Sigmoid colon (tissue), 7 donors: ENCODE measurements around the gene RAB3IL1. TPM values are rescaled to one million over a fixed set of nuclear protein-coding genes. Genes with fewer than 3 reads are reported as not detected.

ENCODE experiments used
- DNase-seq: peaks from one replicate; pipeline ENCODE4 v3.0.0-alpha.2; 2019
- H3K27ac ChIP-seq, 4 donors: fragments of 200-600 bp; sonication (generic); one replicate each; pipeline ENCODE4 v1.5.1; 2016 to 2019; ENCODE audit warnings: mild to moderate bottlenecking in 1 of 4
- H3K27me3 ChIP-seq, 3 donors: fragments of 200-600 bp; sonication (generic); one replicate each; pipeline ENCODE4 v1.5.1; 2019; ENCODE audit warnings: mild to moderate bottlenecking in 1 of 3
- H3K36me3 ChIP-seq, 4 donors: fragments of 200-600 bp; sonication (generic); one replicate each; pipeline ENCODE4 v1.5.1; 2016 to 2019
- H3K4me1 ChIP-seq, 4 donors: fragments of 200-600 bp; sonication (generic); one replicate each; pipeline ENCODE4 v1.5.1; 2017 to 2019
- H3K4me3 ChIP-seq, 4 donors: fragments of 200-600 bp; sonication (generic); one replicate each; pipeline ENCODE4 v1.5.1; 2017 to 2019; ENCODE audit warnings: mild to moderate bottlenecking in 2 of 4, moderate library complexity in 1 of 4
- H3K9me3 ChIP-seq, 4 donors: fragments of 200-600 bp in 3 of 4; sonication (generic) in 3 of 4; one replicate each; pipeline versions ENCODE4 v1.5.1 to v1.6.1; 2013 to 2019
- EP300 ChIP-seq, 4 donors: sonication (generic); formaldehyde crosslinking; IDR thresholded peaks; one replicate each; pipeline ENCODE4 v1.6.1; 2017; ENCODE audit warnings: antibody characterized with exemption in 4 of 4
- POLR2A ChIP-seq, 2 donors: fragments of 450-650 bp; IDR thresholded peaks; one replicate each; pipeline ENCODE4 v1.6.1; 2016; ENCODE audit warnings: antibody characterized with exemption in 2 of 2, mild to moderate bottlenecking in 2 of 2, moderate library complexity in 2 of 2
- POLR2AphosphoS5 ChIP-seq, 4 donors: sonication (generic); formaldehyde crosslinking; IDR thresholded peaks; one replicate each; pipeline ENCODE4 v1.6.1; 2017; ENCODE audit warnings: antibody characterized with exemption in 4 of 4
- WGBS, 2 donors: extraction: QIAGEN DNeasy Blood & Tissue Kit; methylation state at CpG; one replicate each; pipeline ENCODE4 v1.1.7; 2013; 5-methylcytosine and 5-hydroxymethylcytosine counted together
- intact Hi-C: fragments of 100-400 bp; cut with DNase I; formaldehyde crosslinking; loops from one replicate; pipeline ENCODE4 v1.15.1; 2023
- polyA plus RNA-seq, 3 donors: library from polyadenylated mRNA; stranded (reverse); fragments of 200-250 nt; gene quantifications; one replicate each; pipeline ENCODE4 v1.2.3, GENCODE V29; 2013
- small RNA-seq, 3 donors: library from RNA; depleted of rRNA; stranded (forward); fragments of <200 nt; gene quantifications; one replicate each; pipeline ENCODE3, GENCODE V24; 2016
- total RNA-seq, 4 donors: library from RNA; depleted of rRNA; stranded (reverse); fragments of >200 nt; gene quantifications; one replicate each; pipeline ENCODE4 v1.1.0, GENCODE V29; 2016
- TF ChIP-seq, protein P1 (sequence below), 4 experiments: fragments of 450-650 bp in 3 of 4; fragments of 200-600 bp in 1 of 4; IDR thresholded peaks; one replicate each; pipeline ENCODE4 v1.5.1; 2016 to 2019; ENCODE audit warnings: antibody characterized with exemption in 4 of 4, mild to moderate bottlenecking in 3 of 4, moderate library complexity in 2 of 4
- donor health status: healthy with polysubstance abuse.
- donor health status: Bipolar disorder and iron deficiency.
- donor health status: healthy.

Gene RAB3IL1
- total and polyA plus RNA-seq, 7 donors = 5.1 to 23.7 (median 18.0) TPM

DNA sequence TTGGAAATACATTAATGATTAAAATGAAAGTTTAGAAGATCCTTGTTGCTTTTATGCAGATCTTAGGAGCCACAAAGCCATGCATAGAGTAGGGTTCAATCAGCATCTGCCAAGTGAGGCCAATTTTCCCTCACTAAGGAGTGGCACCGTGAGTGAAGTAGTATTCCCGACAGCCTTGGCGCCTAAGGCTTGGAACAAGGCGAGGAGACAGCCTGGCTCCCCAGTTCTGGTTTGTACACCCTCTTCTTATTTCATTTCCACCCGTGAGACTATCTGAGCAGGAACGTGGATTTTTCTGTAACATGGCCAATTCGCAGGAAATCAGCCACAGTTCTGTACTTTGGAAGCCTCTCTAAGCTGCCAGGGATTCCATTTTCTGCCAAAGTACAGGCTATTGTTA is 66.7 kb downstream of the RAB3IL1 start:
- peak overlapping the region in 1 of 4 donors; percentile 8 for H3K27ac ChIP-seq
- TF ChIP-seq, protein P1, sequence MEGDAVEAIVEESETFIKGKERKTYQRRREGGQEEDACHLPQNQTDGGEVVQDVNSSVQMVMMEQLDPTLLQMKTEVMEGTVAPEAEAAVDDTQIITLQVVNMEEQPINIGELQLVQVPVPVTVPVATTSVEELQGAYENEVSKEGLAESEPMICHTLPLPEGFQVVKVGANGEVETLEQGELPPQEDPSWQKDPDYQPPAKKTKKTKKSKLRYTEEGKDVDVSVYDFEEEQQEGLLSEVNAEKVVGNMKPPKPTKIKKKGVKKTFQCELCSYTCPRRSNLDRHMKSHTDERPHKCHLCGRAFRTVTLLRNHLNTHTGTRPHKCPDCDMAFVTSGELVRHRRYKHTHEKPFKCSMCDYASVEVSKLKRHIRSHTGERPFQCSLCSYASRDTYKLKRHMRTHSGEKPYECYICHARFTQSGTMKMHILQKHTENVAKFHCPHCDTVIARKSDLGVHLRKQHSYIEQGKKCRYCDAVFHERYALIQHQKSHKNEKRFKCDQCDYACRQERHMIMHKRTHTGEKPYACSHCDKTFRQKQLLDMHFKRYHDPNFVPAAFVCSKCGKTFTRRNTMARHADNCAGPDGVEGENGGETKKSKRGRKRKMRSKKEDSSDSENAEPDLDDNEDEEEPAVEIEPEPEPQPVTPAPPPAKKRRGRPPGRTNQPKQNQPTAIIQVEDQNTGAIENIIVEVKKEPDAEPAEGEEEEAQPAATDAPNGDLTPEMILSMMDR (IDR thresholded peaks at IDR 0.05) = no peak
- TF ChIP-seq POLR2A (IDR thresholded peaks at IDR 0.05) = no peak
- no peak for TF ChIP-seq POLR2AphosphoS5 (IDR thresholded peaks at IDR 0.05)
- no peak for TF ChIP-seq EP300 (IDR thresholded peaks at IDR 0.05)
- no peak overlapping the region for H3K4me3 ChIP-seq
- H3K27me3 ChIP-seq = no peaks in the 10 kb centered on the region
- DNase-seq = no peak
- 56 to 86% methylated on average over 7 of the region's 7 CpGs for WGBS, 2 donors
- no peaks in the 10 kb centered on the region for H3K9me3 ChIP-seq
- H3K36me3 ChIP-seq = peaks cover 0 to 69% (median 10%) of the 10 kb centered on the region in 4 donors
- intact Hi-C loops = no loop called here
- H3K4me1 ChIP-seq = peaks cover 0 to 7% (median 0%) of the 10 kb centered on the region in 4 donors

DNA sequence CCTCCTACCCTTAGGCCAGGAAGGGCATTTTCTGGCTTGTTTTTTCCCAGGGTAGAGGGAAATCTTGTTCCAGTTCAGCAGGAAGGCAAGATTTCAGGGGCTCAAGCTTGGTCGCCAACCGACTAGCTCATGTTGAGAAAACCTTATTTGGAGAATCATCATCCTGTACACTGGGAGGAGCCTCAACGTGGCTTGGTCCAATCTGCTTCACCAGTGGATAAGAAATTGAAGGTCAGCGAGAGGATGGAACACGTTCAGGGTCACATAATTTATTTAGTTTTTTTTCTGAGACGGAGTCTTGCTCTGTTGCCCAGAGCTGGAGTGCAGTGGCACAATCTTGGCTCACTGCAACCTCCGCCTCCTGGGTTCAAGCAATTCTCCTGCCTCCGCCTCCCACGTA is 68.7 kb downstream of the RAB3IL1 start:
- H3K4me3 ChIP-seq = no peak overlapping the region
- H3K36me3 ChIP-seq = peaks cover 0 to 77% (median 8%) of the 10 kb centered on the region in 4 donors
- intact Hi-C loops = no loop called here
- H3K9me3 ChIP-seq = no peaks in the 10 kb centered on the region
- no peak for TF ChIP-seq POLR2A (IDR thresholded peaks at IDR 0.05)
- TF ChIP-seq POLR2AphosphoS5 (IDR thresholded peaks at IDR 0.05) = no peak
- no peak for TF ChIP-seq EP300 (IDR thresholded peaks at IDR 0.05)
- TF ChIP-seq, protein P1 (IDR thresholded peaks at IDR 0.05) = no peak
- no peak for DNase-seq
- 92 to 96% methylated on average over 9 of the region's 9 CpGs for WGBS, 2 donors
- H3K27ac ChIP-seq = no peak overlapping the region
- H3K4me1 ChIP-seq = peaks cover 0 to 3% (median 0%) of the 10 kb centered on the region in 4 donors
- H3K27me3 ChIP-seq = no peaks in the 10 kb centered on the region

DNA sequence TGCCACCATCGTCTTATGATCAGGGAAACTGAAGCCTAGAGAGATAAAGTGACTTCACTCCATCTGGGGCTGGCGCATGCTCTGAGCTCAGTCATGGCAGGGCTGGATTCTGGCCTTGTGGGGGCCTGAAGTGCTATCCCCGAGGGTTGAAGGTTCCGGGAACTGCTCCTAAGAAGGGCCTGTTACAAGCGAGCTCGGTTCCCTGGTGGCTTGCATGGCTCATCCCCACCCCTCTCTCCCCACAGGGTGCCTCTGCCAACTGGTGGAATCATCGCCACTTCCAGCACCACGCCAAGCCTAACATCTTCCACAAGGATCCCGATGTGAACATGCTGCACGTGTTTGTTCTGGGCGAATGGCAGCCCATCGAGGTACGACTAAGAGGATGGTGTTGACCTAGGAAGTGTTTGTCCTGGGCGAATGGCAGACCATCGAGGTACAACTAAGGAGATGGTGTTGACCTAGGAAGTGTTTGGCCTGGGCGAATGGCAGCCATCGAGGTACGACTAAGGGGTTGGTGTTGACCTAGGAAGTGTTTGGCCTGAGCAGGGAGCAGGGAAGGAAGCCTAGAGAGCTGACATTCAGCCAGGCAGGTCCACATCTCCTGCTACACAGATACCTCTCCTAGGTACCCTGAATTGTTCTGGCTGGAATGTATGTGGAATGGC is 69.3 kb downstream of the RAB3IL1 start:
- WGBS, 2 donors = 96% methylated on average over 18 of the region's 18 CpGs
- TF ChIP-seq EP300 (IDR thresholded peaks at IDR 0.05) (no peak), POLR2AphosphoS5 (IDR thresholded peaks at IDR 0.05) (no peak), POLR2A (IDR thresholded peaks at IDR 0.05) (no peak)
- TF ChIP-seq, protein P1 (IDR thresholded peaks at IDR 0.05) = no peak
- DNase-seq = no peak
- Histone ChIP-seq H3K4me1 (no peaks in the 10 kb centered on the region), H3K9me3 (no peaks in the 10 kb centered on the region), H3K36me3 (peaks cover 0 to 82% (median 8%) of the 10 kb centered on the region in 4 donors), H3K27ac (no peak overlapping the region), H3K27me3 (no peaks in the 10 kb centered on the region), H3K4me3 (no peak overlapping the region)
- intact Hi-C loops = no loop called here

Small RNAs within 50 kb of the gene (small RNA-seq; reads per million reads assigned to genes)
- 0 reads per million in 3 donors for gene MIR6746
- gene RNU6-1243P = 0 reads per million in 3 donors

Other genes with a start within 250 kb of the RAB3IL1 start
- 1 to 10 TPM; 1.8 to 4.2 (median 2.0) TPM for gene DAGLA, start 237.2 kb downstream of the RAB3IL1 start, total RNA-seq
- gene DAGLA, start 237.2 kb downstream of the RAB3IL1 start, polyA plus RNA-seq = 1 to 10 TPM; 1.8 to 6.2 (median 2.4) TPM
- gene MYRF, start 164.9 kb downstream of the RAB3IL1 start, total RNA-seq = under 1 TPM; under 0.01 to 0.83 (median 0.60) TPM
- 1 to 10 TPM in 2 of 3 donors, under 1 TPM in 1; 0.46 to 6.4 (median 1.8) TPM for gene MYRF, start 164.9 kb downstream of the RAB3IL1 start, polyA plus RNA-seq
- gene TMEM258, start 125.0 kb downstream of the RAB3IL1 start, total RNA-seq = 10 to 100 TPM; 39.9 to 64.7 (median 57.4) TPM
- gene TMEM258, start 125.0 kb downstream of the RAB3IL1 start, polyA plus RNA-seq = 100 to 1,000 TPM; 139 to 224 (median 148) TPM
- 1 to 10 TPM; 5.3 to 8.0 (median 7.0) TPM for gene FEN1, start 124.7 kb downstream of the RAB3IL1 start, total RNA-seq
- gene FEN1, start 124.7 kb downstream of the RAB3IL1 start, polyA plus RNA-seq = 10 to 100 TPM in 2 of 3 donors, 1 to 10 TPM in 1; 4.2 to 39.1 (median 11.3) TPM
- gene FADS1, start 100.6 kb downstream of the RAB3IL1 start, total RNA-seq = 10 to 100 TPM; 11.8 to 17.7 (median 16.6) TPM
- 10 to 100 TPM in 1 of 3 donors, 1 to 10 TPM in 2; 1.2 to 12.6 (median 2.1) TPM for gene FADS1, start 100.6 kb downstream of the RAB3IL1 start, polyA plus RNA-seq
- 10 to 100 TPM in 3 of 4 donors, 1 to 10 TPM in 1; 4.1 to 45.4 (median 25.5) TPM for gene FADS2, start 89.3 kb downstream of the RAB3IL1 start, total RNA-seq
- 10 to 100 TPM in 1 of 3 donors, 1 to 10 TPM in 2; 3.6 to 50.2 (median 3.7) TPM for gene FADS2, start 89.3 kb downstream of the RAB3IL1 start, polyA plus RNA-seq
- 10 to 100 TPM; 21.1 to 57.9 (median 37.5) TPM for gene FADS3, start 26.0 kb downstream of the RAB3IL1 start, total RNA-seq
- 10 to 100 TPM in 1 of 3 donors, 1 to 10 TPM in 2; 1.4 to 21.5 (median 3.0) TPM for gene FADS3, start 26.0 kb downstream of the RAB3IL1 start, polyA plus RNA-seq
- 1 to 10 TPM in 3 of 4 donors, under 1 TPM in 1; 0.83 to 5.3 (median 3.3) TPM for gene BEST1, start 32.8 kb upstream of the RAB3IL1 start, total RNA-seq
- gene BEST1, start 32.8 kb upstream of the RAB3IL1 start, polyA plus RNA-seq = 1 to 10 TPM; 3.2 to 9.6 (median 7.6) TPM
- 1,000 to 10,000 TPM; 1,709 to 2,375 (median 1,954) TPM for gene FTH1, start 50.1 kb upstream of the RAB3IL1 start, total RNA-seq
- over 10,000 TPM in 2 of 3 donors, 1,000 to 10,000 TPM in 1; 6,007 to 20,022 (median 13,142) TPM for gene FTH1, start 50.1 kb upstream of the RAB3IL1 start, polyA plus RNA-seq
- gene INCENP, start 206.4 kb upstream of the RAB3IL1 start, total RNA-seq = 10 to 100 TPM in 1 of 4 donors, 1 to 10 TPM in 3; 5.4 to 25.3 (median 8.9) TPM
- gene INCENP, start 206.4 kb upstream of the RAB3IL1 start, polyA plus RNA-seq = 10 to 100 TPM in 1 of 3 donors, 1 to 10 TPM in 2; 4.2 to 21.6 (median 5.3) TPM